Activated naive CD4-positive, alpha-beta T cell treated with anti-CD3 and anti-CD28 coated beads, Interleukin-2, amount 50 U/mL, for 72 hours (primary cell): Measurements from ENCODE around the gene C2orf76. TPM values are rescaled to one million over a fixed set of nuclear protein-coding genes. Genes with fewer than 3 reads are reported as not detected.
"Not testable (repeated sequence)": the region's sequence is repeated elsewhere in the genome, so short reads cannot be mapped to it uniquely, and the experiment has no call there.

Experiments used
- ATAC-seq, 2 donors: fragments of 150-1000 bp; cut with Tn5 transposase; 2 replicates each; pipeline ENCODE4 v1.10.0; 2021; ENCODE audit warnings: mild to moderate bottlenecking in 2 of 2, moderate library complexity in 2 of 2
- DNase-seq, 2 donors: peaks; one replicate each; pipeline ENCODE4 v3.0.0; 2021 to 2022; ENCODE audit warnings: low spot score in 2 of 2
- H3K27ac Mint-ChIP-seq, 2 donors: one replicate each; pipeline ENCODE4 v1.8.0; 2022; ENCODE audit warnings: mild to moderate bottlenecking in 2 of 2, mixed read lengths in 2 of 2
- H3K36me3 Mint-ChIP-seq, 2 donors: one replicate each; pipeline ENCODE4 v1.8.0; 2022; ENCODE audit warnings: mixed read lengths in 2 of 2
- H3K9me3 Mint-ChIP-seq, 2 donors: one replicate each; pipeline ENCODE4 v1.8.0; 2022; ENCODE audit warnings: mixed read lengths in 2 of 2
- total RNA-seq, 2 donors: library from RNA; stranded (reverse); gene quantifications; one replicate each; pipeline ENCODE4 v1.2.3, GENCODE V29; 2022

Gene C2orf76
- 10 to 100 TPM in 1 of 2 donors, 1 to 10 TPM in 1; 6.1 to 31.6 TPM for total RNA-seq

DNA sequence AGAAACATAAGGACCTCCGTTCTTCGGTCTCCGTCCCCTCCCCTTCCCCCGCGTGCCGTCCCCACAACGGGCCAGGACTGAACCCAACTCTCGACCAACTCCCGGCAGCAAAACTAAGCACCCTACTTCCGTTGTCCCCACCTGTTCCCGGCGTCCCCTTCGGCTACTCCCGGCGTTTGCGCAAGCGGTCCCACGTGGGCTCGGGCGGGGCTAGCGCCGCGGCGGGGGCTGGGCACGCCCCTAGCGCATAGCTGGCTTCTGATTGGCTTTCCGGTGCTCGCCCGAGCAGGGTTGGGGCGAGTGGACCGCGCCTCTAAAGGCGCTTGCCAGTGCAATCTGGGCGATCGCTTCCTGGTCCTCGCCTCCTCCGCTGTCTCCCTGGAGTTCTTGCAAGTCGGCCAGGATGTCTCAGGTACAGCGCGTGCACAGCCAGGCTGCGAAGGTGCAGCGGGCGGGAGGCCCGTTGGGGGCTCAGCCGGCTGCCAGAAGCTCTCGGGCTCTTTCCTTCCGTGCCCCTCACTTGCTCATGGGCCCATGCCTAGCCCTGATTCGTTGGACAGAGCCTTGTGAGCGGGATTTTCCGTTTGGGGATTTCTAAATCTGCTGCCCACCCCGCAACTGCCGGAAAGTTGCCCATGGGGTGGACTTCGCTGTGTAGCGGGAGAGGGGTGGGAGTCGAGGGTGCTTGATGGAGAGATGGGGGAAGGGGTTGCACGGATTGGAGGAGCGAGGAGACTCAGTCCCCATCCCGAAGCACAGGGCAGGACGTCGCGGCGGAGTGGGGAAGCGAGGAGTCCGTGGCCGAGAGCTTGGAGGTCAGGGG, at the start of gene C2orf76, which contains the start of gene DBI:
TSS of gene C2orf76 (minus strand) at position 186 of the 823 bp plus-strand sequence. CDS start 26,875 bp downstream, outside the sequence.
TSS of gene DBI (plus strand) at position 329 of the 823 bp plus-strand sequence. CDS start at position 404, 75 bp downstream.
- peak; percentile 91 to 95 for DNase-seq
- Mint-ChIP-seq H3K9me3 (no peaks in the 10 kb centered on the region), H3K27ac (peak within 1 kb of the TSS; percentile 96 to 100), H3K36me3 (peaks cover 51 to 55% of the 10 kb centered on the region in 2 donors)
- ATAC-seq, result peak; percentile 95 to 97

DNA sequence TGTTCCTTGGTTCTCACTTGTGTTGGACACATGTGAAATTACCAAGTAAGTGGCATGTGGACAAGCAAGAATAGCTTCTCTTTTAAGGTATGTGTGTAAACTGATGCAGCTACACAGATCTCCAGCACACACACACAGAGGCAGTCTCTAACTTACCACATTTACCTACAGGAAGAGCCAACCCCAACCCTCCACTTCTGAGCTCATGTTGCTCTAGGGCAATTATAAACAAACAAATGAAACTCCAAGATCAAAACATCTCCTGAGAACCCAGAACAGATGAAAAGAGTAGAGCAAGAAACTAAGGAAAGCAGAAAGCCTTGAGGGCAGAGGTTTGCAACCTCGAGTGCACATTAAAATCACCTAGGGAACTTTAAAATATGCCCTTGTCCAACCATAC, 49.0 kb upstream of the C2orf76 start:
- ATAC-seq (no peak), DNase-seq (no peak)
- H3K36me3 Mint-ChIP-seq, result no peaks in the 10 kb centered on the region
- H3K27ac Mint-ChIP-seq, result no peak overlapping the region
- H3K9me3 Mint-ChIP-seq, result no peaks in the 10 kb centered on the region

DNA sequence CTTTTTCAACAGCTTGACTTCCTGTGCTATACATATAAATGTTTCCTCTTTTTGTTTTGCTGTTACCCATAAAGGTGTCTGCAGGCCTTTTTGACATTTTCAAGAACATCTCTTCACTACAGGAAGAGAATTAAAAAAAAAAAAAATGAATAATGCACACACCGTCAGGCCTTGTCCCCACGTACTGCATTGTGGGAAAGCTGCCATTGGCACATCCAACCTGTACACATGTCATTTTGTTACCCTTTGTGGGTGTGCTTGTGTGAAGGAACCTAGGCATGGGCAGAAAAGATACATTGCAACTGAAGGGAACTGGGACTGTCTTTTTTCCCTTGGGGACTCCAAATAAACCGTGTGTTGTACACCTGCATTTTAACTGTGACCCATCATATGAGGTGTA, 48.3 kb upstream of the C2orf76 start:
- no peaks in the 10 kb centered on the region for H3K36me3 Mint-ChIP-seq
- ATAC-seq, result no peak
- no peak for DNase-seq
- H3K9me3 Mint-ChIP-seq, result no peaks in the 10 kb centered on the region
- H3K27ac Mint-ChIP-seq, result no peak overlapping the region

DNA sequence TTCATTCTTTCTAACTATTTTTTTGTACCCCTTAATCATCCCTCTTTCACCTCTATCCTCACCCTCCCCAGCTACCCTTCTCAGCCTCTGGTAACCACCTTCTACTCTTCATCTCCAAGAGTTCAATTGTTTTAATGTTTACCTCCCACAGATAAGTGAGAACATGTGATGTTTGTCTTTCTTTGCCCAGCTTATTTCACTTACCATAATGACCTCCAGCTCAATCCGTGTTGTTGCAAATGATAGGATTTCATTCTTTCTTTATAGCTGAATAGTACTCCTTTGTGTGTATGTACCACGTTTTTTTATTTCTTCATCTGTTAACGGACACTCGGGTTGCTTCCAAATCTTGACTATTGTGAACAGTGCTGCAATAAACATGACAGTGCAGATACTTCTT, 42.9 kb upstream of the C2orf76 start:
- H3K36me3 Mint-ChIP-seq, result no peaks in the 10 kb centered on the region
- ATAC-seq (no peak), DNase-seq (no peak)
- no peak overlapping the region for H3K27ac Mint-ChIP-seq
- no peaks in the 10 kb centered on the region for H3K9me3 Mint-ChIP-seq

DNA sequence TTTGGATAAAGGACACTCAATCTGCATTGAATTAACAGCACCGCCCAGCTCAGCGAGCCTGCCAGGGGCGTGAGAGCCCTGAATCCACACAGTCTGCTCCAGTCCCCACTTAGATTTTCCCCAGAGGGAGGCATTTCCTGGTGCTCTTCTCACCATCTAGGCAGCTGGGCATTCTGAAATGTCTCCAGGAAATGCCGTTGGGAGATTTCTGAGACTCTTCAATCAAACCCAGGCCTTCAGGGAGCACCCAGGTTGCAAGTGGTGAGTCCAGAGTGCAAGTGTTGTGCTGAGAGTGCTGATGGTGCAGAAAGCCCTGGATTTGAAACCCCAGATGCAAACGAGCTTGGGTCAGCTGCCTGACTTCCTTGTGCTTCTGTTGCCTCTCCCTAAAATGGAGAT, 41.6 kb upstream of the C2orf76 start:
- ATAC-seq, result no peak
- no peak for DNase-seq
- no peak overlapping the region for H3K27ac Mint-ChIP-seq
- H3K9me3 Mint-ChIP-seq, result no peaks in the 10 kb centered on the region
- no peaks in the 10 kb centered on the region for H3K36me3 Mint-ChIP-seq

DNA sequence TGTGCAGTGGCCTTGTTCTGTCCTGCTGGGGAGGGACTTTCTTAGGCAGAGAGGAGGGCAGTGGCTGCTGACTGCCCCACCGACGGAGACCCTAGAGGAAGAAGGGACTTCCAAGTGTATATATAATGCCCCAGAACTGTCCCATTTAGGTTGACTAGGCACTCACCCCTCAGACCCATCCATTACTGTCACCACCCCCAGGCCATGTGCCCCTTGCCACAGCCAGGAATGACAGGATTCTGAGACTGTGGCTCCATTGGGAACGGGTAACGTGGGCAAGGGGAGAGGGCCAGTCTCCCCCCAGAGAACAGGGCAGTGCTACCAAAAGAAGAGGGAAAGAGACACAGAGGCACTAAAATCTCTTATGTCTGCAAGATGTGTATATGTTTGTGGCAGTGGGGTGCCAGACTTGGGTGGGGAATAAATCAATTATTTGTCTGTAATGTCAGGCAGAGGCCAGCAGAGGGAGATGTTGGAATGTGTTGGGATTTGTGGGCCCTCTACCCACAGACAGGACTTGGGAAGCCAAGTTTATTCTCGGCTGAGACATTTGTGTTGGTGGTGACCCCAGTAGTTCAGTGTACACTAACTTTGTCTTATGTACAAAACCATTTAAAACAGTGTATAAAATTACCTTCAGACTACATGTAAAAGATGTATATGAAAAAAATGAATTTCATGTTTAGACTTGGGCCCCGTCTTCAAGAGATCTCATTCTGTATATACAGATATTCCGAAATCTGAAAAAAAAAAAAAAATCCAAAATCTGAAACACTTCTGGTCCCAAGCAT, 41.0 kb upstream of the C2orf76 start:
- peak; percentile 46 to 58 for ATAC-seq

DNA sequence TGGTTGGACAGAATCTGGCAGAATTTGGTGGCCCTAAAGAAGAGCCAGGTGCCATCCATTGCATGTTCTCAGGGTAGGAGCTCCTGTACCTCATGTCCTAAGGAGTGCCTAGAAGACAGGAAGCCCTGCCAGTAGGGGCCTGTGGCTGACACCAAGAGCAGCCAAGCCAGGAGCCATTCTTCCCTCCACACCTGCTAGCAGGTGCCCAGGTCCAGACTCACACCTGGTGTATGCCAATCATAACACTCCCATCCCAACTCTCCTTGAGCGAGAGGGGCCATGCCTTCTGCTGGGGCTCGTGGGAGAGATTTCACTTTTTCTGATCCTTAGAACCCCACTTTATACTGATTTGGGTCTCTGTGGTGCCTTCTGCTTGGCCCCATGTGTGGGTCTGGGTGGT, 38.5 kb upstream of the C2orf76 start:
- no peak for ATAC-seq
- Mint-ChIP-seq H3K27ac (no peak overlapping the region), H3K36me3 (no peaks in the 10 kb centered on the region), H3K9me3 (no peaks in the 10 kb centered on the region)
- no peak for DNase-seq

More for the DNA sequence above, 41.0 kb upstream of the C2orf76 start:
- Mint-ChIP-seq H3K27ac (no peak overlapping the region), H3K36me3 (no peaks in the 10 kb centered on the region), H3K9me3 (no peaks in the 10 kb centered on the region)
- DNase-seq, result peak in 1 of 2 donors; percentile 46

DNA sequence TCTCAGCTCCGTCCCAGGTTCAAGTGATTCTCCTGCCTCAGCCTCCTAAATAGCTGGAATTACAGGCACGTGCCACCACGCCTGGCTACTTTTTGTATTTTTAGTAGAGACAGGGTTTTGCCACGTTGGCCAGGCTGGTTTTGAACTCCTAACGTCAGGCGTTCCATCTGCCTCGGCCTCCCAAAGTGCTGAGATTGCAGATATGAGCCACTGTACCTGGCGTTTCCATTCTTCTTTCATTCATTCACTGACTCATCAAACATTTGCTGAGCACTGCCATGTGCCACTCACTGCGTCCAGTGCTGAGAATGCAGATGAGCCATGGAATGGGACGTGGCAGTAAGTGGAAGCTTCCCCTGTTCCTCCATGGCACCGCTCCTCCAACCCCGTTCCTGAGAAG, 37.0 kb upstream of the C2orf76 start:
- H3K27ac Mint-ChIP-seq, H3K9me3 Mint-ChIP-seq, ATAC-seq, DNase-seq, H3K36me3 Mint-ChIP-seq: not testable (repeated sequence)

- no peak for DNase-seq
- no peaks in the 10 kb centered on the region for H3K9me3 Mint-ChIP-seq
- H3K36me3 Mint-ChIP-seq, result no peaks in the 10 kb centered on the region
- no peak overlapping the region for H3K27ac Mint-ChIP-seq
- no peak for ATAC-seq
Measured at GRCh38 chr2:119402645-119403560, 36.3 kb upstream of the C2orf76 start.

- H3K9me3 Mint-ChIP-seq, result no peaks in the 10 kb centered on the region
- no peak overlapping the region for H3K27ac Mint-ChIP-seq
- DNase-seq, result no peak
- no peaks in the 10 kb centered on the region for H3K36me3 Mint-ChIP-seq
- ATAC-seq, result peak in 1 of 2 donors; percentile 71
Measured at GRCh38 chr2:119402106-119402505, 35.5 kb upstream of the C2orf76 start.

GRCh38 chr2:119397196-119397595, 30.6 kb upstream of the C2orf76 start:
- DNase-seq (no peak), ATAC-seq (no peak)
- Mint-ChIP-seq H3K36me3 (no peaks in the 10 kb centered on the region), H3K27ac (no peak overlapping the region), H3K9me3 (no peaks in the 10 kb centered on the region)

- no peaks in the 10 kb centered on the region for H3K9me3 Mint-ChIP-seq
- no peaks in the 10 kb centered on the region for H3K36me3 Mint-ChIP-seq
- H3K27ac Mint-ChIP-seq, result no peak overlapping the region
- ATAC-seq (no peak), DNase-seq (no peak)
Measured at GRCh38 chr2:119393971-119394748, 27.5 kb upstream of the C2orf76 start.

- Mint-ChIP-seq H3K9me3 (no peaks in the 10 kb centered on the region), H3K27ac (peak overlapping the region in 1 of 2 donors; percentile 42), H3K36me3 (no peaks in the 10 kb centered on the region)
- DNase-seq (no peak), ATAC-seq (no peak)
Measured at GRCh38 chr2:119389615-119390306, 23.1 kb upstream of the C2orf76 start.

DNA sequence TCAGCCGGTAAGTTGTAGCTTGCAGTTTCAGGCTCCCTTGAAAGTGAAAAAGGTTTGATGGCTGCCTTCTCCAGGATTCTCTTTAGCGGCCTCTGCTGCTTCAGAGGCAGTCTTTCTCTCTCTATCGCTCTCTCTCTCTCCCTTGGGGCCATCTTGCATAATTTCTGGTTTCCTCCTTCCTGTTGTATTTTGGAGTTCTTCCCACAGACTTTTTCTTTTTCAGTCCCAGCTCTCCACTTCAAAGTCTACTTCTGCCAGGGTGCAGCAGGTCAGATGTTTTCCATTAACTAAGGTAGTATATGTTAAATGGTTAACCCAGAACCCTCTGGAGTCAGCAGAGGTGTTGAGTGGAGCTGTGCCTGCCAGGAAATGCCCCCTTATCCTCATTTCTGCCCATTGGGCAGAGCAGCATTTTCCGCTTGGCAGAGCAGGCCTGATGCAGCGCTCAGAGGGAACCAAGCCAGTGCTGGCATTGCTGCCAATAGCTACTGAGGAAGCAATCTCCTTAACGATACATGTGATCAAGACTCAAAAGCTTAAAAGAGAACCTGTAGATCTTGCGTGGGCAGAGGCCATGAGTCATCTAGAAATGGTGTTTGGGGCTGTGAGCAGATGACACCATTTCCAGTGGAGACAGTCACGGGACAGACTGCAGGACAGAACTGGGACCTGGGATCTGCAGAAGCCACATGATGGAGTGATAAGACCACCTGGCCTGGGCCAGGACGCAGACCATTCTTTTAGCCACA, 20.9 kb upstream of the C2orf76 start:
- Mint-ChIP-seq H3K27ac (no peak overlapping the region), H3K36me3 (peaks cover 4% of the 10 kb centered on the region in 2 donors), H3K9me3 (peaks cover 0 to 4% of the 10 kb centered on the region in 2 donors)
- ATAC-seq (peak; percentile 68 to 87), DNase-seq (peak in 1 of 2 donors; percentile 22)

DNA sequence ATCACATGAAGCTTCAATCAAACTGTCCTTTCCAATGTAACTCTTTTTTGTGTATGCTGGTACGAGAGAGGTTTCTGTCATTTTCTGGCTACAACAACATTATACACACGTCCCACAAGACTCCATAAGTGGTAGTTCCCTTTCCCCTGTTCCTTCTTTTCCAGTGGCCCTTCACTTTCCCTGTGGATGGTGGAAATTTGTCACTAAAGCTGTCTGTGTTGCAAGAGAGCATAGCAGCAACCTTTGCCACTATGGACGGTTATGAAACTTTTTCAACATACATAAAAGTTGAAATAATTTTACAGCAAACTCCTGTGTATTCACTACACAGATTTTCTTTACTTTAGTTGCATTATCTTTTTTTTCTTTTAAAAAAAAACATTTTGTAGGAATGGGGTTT, 18.8 kb upstream of the C2orf76 start:
- no peak for DNase-seq
- H3K36me3 Mint-ChIP-seq, result peaks cover 4% of the 10 kb centered on the region in 2 donors
- H3K27ac Mint-ChIP-seq, result no peak overlapping the region
- peaks cover 0 to 4% of the 10 kb centered on the region in 2 donors for H3K9me3 Mint-ChIP-seq
- ATAC-seq, result no peak
